ENCODE results near the gene TOR1A. TPM values are rescaled to one million over a fixed set of nuclear protein-coding genes. Genes with fewer than 3 reads are reported as not detected.

The TOR1A gene
- total RNA-seq, 2 experiments from 2014 or later: 56.1 to 69.6 TPM

DNA sequence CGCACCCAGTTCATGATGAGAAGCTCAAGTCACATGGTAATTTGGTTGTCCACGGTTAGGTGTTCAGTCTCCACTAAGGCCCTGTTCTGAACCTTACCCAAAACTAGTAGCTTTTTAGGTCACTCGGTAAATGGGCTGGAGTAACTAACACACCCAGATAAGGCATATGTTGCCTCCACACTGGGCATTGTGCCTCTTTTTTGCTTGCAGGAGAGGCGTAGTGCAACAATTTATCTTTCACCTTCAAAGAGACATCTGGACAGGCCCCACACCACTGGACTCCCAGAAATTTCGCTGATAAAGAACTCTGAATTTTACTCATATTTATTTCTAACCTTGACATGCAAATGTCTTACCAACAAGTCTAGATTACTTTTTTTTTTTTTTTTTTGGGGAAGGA lies 54.3 kb downstream of the TOR1A start:
- ATAC-seq: no peak
- no peak overlapping the region for H3K4me3 Mint-ChIP-seq
- no peak overlapping the region for H3K27ac Mint-ChIP-seq
- H3K9me3 Mint-ChIP-seq (ENCODE audit: low read depth): no peaks in the 10 kb centered on the region
- CTCF ChIA-PET: interaction anchor here (1.0 to 1.3 kb wide), 2 partner anchors 21 to 32 kb away, joined by 4 to 5 read pairs; no protein-coding TSS in a partner anchor
- H3K4me1 Mint-ChIP-seq: peaks cover 4% of the 10 kb centered on the region
- DNase-seq: no peak
- no peaks in the 10 kb centered on the region for H3K36me3 Mint-ChIP-seq
- H3K27me3 Mint-ChIP-seq: peaks cover 19% of the 10 kb centered on the region

DNA sequence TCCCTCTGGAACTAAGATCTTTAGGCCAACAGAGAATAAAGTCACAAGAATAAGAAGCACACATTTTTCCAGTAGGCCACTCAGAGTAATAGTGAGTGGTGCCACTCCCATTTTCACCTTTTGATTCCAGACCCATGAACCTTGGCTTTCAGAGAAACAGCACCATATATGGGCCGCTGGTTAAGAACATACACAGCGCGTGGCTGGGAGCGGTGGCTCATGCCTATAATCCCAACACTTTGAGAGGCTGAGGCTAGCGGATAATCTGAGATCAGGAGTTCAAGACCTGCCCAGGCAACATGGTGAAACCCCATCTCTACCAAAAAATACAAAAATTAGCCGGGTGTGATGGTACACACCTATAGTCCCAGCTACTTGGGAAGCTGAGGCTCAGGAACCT lies 55.5 kb downstream of the TOR1A start:
- ATAC-seq (no peak), DNase-seq (no peak)
- Mint-ChIP-seq H3K9me3 (ENCODE audit: low read depth) (no peaks in the 10 kb centered on the region), H3K27ac (no peak overlapping the region), H3K4me3 (no peak overlapping the region), H3K4me1 (peaks cover 4% of the 10 kb centered on the region), H3K36me3 (no peaks in the 10 kb centered on the region), H3K27me3 (peaks cover 11% of the 10 kb centered on the region)
- CTCF ChIA-PET: interaction anchor here (6.1 kb wide), 1 partner anchor 31 kb away, joined by 21 read pairs; no protein-coding TSS in a partner anchor

DNA sequence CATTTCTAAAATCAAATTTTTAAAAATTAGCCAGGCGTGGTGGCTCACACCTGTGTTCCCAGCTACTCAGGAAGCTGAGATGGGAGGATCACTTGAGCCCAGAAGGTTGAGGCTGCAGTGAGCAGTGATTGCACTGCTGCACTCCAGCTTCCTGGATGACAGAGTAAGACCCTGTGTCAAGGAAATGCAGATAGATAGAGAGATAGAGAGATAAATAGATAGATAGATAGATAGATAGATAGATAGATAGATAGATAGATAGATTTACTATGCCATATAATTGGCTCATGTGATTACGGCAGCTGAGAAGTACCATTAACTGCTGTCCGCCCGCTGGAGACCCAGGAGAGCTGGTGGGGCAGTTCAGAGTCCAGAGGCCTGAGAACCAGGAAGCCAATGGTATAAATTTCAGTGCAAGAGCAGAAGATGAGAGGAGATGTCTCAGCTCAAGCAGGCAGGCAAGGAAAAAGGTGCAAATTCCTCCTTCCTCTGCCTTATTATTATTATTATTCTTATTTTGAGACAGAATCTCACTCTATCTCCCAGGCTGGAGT lies 58.1 kb downstream of the TOR1A start:
- H3K36me3 Mint-ChIP-seq: no peaks in the 10 kb centered on the region
- no peak overlapping the region for H3K27ac Mint-ChIP-seq
- peaks cover 11% of the 10 kb centered on the region for H3K27me3 Mint-ChIP-seq
- CTCF ChIA-PET: interaction anchor here (1.3 to 6.1 kb wide), 3 partner anchors 10 to 39 kb away, joined by 4 to 21 read pairs (median 4); no protein-coding TSS in a partner anchor
- ATAC-seq (no peak), DNase-seq (no peak)
- no peak overlapping the region for H3K4me3 Mint-ChIP-seq
- H3K4me1 Mint-ChIP-seq: peaks cover 4% of the 10 kb centered on the region
- H3K9me3 Mint-ChIP-seq (ENCODE audit: low read depth): no peaks in the 10 kb centered on the region

DNA sequence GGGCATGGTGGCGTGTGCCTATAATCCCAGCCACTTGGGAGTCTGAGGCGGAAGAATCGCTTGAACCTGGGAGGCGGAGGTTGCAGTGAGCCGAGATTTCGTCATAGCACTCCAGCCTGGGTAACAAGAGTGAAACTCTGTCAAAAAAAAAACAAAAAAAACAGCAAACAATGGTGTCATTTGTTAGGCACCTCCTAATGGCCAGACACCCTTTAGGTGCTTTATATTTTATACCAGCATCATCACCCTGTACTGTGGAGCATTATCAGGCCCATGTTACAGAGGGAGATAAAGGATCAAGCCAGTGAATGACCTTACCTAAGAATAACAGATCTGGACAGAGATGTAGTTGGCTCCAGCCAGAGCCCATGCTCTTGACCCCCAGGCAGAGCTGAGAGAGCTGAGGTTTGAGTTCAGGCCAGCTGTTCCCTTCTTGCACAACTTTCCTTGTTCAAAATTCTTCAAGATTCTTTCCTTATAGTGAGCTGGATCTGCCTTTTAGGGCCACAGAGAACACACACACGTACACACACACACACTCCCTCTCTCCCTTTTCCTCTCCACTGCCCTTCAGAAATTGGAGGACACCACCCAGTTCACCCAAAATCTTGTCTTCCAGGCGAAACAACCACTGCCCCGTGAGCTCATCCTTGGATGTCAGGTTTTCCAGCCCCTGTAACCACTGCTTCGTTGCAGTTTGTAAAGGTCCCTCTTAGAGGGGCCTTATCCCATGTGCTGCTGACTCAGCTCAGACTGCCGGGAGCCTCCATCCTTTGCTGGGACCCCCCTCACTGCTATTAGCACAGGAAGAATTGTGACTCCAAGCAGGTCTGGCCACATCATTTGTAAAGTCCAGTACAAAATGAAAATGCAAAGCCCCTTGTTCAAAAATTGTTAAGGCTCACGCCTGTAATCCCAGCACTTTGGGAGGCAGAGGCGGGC lies 60.7 kb downstream of the TOR1A start:
- no peaks in the 10 kb centered on the region for H3K9me3 Mint-ChIP-seq (ENCODE audit: low read depth)
- peaks cover 4% of the 10 kb centered on the region for H3K4me1 Mint-ChIP-seq
- CTCF ChIA-PET: interaction anchor here (0.7 to 6.1 kb wide), 2 partner anchors 11 to 26 kb away, joined by 3 to 21 read pairs; no protein-coding TSS in a partner anchor
- ATAC-seq (no peak), DNase-seq (no peak)
- H3K27me3 Mint-ChIP-seq: peaks cover 10% of the 10 kb centered on the region
- H3K4me3 Mint-ChIP-seq: no peak overlapping the region
- no peaks in the 10 kb centered on the region for H3K36me3 Mint-ChIP-seq
- no peak overlapping the region for H3K27ac Mint-ChIP-seq

Small RNA genes lying within 50 kb of the gene (microRNA-seq; reads per million reads assigned to microRNA genes)
- gene MIR6855: 2.6 reads per million

Other genes starting within 250 kb of the TOR1A start
- gene C9orf50, start 203.0 kb downstream of the TOR1A start, total RNA-seq: not detected
- gene NTMT1, start 198.0 kb downstream of the TOR1A start, total RNA-seq: 10 to 100 TPM; 37.2 to 46.2 TPM
- gene ASB6, start 182.0 kb downstream of the TOR1A start, total RNA-seq: 10 to 100 TPM; 25.0 to 26.4 TPM
- gene PRRX2, start 158.5 kb downstream of the TOR1A start, total RNA-seq: under 1 TPM in 1 of 2 experiments, not detected in 1; 0.28 TPM
- not detected for gene PTGES, start 71.1 kb downstream of the TOR1A start, total RNA-seq
- 10 to 100 TPM; 30.1 to 31.5 TPM for gene TOR1B, start 21.0 kb downstream of the TOR1A start, total RNA-seq
- 10 to 100 TPM; 77.7 to 90.2 TPM for gene C9orf78, start 11.1 kb upstream of the TOR1A start, total RNA-seq
- gene USP20, start 11.3 kb upstream of the TOR1A start, total RNA-seq: 100 to 1,000 TPM; 114 to 155 TPM
- gene FNBP1, start 219.1 kb upstream of the TOR1A start, total RNA-seq: 100 to 1,000 TPM; 153 to 167 TPM
- gene GPR107, start 229.8 kb upstream of the TOR1A start, total RNA-seq: 10 to 100 TPM; 24.6 to 25.6 TPM